ENCODE data around the gene POU4F3.

- TF ChIP-seq, protein P1, sequence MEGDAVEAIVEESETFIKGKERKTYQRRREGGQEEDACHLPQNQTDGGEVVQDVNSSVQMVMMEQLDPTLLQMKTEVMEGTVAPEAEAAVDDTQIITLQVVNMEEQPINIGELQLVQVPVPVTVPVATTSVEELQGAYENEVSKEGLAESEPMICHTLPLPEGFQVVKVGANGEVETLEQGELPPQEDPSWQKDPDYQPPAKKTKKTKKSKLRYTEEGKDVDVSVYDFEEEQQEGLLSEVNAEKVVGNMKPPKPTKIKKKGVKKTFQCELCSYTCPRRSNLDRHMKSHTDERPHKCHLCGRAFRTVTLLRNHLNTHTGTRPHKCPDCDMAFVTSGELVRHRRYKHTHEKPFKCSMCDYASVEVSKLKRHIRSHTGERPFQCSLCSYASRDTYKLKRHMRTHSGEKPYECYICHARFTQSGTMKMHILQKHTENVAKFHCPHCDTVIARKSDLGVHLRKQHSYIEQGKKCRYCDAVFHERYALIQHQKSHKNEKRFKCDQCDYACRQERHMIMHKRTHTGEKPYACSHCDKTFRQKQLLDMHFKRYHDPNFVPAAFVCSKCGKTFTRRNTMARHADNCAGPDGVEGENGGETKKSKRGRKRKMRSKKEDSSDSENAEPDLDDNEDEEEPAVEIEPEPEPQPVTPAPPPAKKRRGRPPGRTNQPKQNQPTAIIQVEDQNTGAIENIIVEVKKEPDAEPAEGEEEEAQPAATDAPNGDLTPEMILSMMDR (IDR thresholded peaks at IDR 0.05) = no peak
- TF ChIP-seq POLR2A (IDR thresholded peaks at IDR 0.05) = no peak
These were observed 21.2 kb downstream of the POU4F3 start for GRCh38 chr5:146359836-146360235.

All from Peyer's patch (tissue), 4 donors.